NCI-H226 (cell line): ENCODE results near the gene LRTM1.

Experiments
- DNase-seq: peaks from one replicate; pipeline ENCODE4 v3.0.0-alpha.2; 2015

Gene LRTM1

GRCh38 chr3:54928046-54928770 is at the start of gene LRTM1:
Gene LRTM1, minus strand, starts transcription at chr3:54928059. Its CDS starts 148 bp downstream, at chr3:54927911.
- no peak for DNase-seq

GRCh38 chr3:54977439-54977838 is 49.6 kb upstream of the LRTM1 start:
- DNase-seq = no peak

GRCh38 chr3:54970895-54971294 is 43.0 kb upstream of the LRTM1 start:
- no peak for DNase-seq

GRCh38 chr3:54969652-54970051 is 41.8 kb upstream of the LRTM1 start:
- DNase-seq = no peak

GRCh38 chr3:54968546-54969172 is 40.8 kb upstream of the LRTM1 start:
- DNase-seq = peak; percentile 90

GRCh38 chr3:54967731-54968161 is 39.9 kb upstream of the LRTM1 start:
- DNase-seq = peak; percentile 21

GRCh38 chr3:54966979-54967378 is 39.1 kb upstream of the LRTM1 start:
- no peak for DNase-seq

GRCh38 chr3:54965746-54966145 is 37.9 kb upstream of the LRTM1 start:
- DNase-seq = peak; percentile 94

GRCh38 chr3:54964081-54964480 is 36.2 kb upstream of the LRTM1 start:
- no peak for DNase-seq

- DNase-seq = no peak
These were observed 35.8 kb upstream of the LRTM1 start for GRCh38 chr3:54963641-54964040.

- no peak for DNase-seq
These were observed 34.3 kb upstream of the LRTM1 start for GRCh38 chr3:54962200-54962599.

GRCh38 chr3:54960701-54961100 is 32.8 kb upstream of the LRTM1 start:
- DNase-seq = no peak

GRCh38 chr3:54960082-54960481 is 32.2 kb upstream of the LRTM1 start:
- no peak for DNase-seq

GRCh38 chr3:54957711-54958110 is 29.9 kb upstream of the LRTM1 start:
- peak; percentile 59 for DNase-seq

- no peak for DNase-seq
These were observed 28.1 kb upstream of the LRTM1 start for GRCh38 chr3:54955941-54956340.

- no peak for DNase-seq
These were observed 27.6 kb upstream of the LRTM1 start for GRCh38 chr3:54955496-54955895.

- peak; percentile 34 for DNase-seq
These were observed 26.7 kb upstream of the LRTM1 start for GRCh38 chr3:54954521-54954920.

- no peak for DNase-seq
These were observed 26.2 kb upstream of the LRTM1 start for GRCh38 chr3:54954022-54954421.

GRCh38 chr3:54951405-54951804 is 23.5 kb upstream of the LRTM1 start:
- DNase-seq = peak; percentile 50

- no peak for DNase-seq
These were observed 22.6 kb upstream of the LRTM1 start for GRCh38 chr3:54950391-54951003.

- no peak for DNase-seq
These were observed 21.7 kb upstream of the LRTM1 start for GRCh38 chr3:54949491-54950044.

GRCh38 chr3:54941690-54942362 is 14.0 kb upstream of the LRTM1 start:
- no peak for DNase-seq

- no peak for DNase-seq
These were observed 13.1 kb upstream of the LRTM1 start for GRCh38 chr3:54940971-54941370.
